ENCODE results near the gene WBP2NL.

The WBP2NL gene

GRCh38 chr22:41970601-41971000 lies 28.0 kb upstream of the WBP2NL start:
- Histone ChIP-seq H3K4me2 (ENCODE audit: low read depth, low read length, poor library complexity, severe bottlenecking) (no peak overlapping the region), H3K79me2 (ENCODE audit: insufficient read depth, low read length) (no peaks in the 10 kb centered on the region), H3K27me3 (ENCODE audit: insufficient read depth, low read length, poor library complexity, severe bottlenecking) (peaks cover 3% of the 10 kb centered on the region), H2AFZ (ENCODE audit: low read length) (no peak overlapping the region), H3K9ac (ENCODE audit: low read depth, low read length, poor library complexity, severe bottlenecking) (no peak overlapping the region), H3K9me2 (replicated peaks; ENCODE audit: low read depth, low read length) (no peaks in the 10 kb centered on the region), H3K4me1 (ENCODE audit: insufficient read depth, low read length, poor library complexity, severe bottlenecking) (peaks cover 3% of the 10 kb centered on the region), H4K20me1 (ENCODE audit: insufficient read depth, low read length, poor library complexity, severe bottlenecking) (no peaks in the 10 kb centered on the region), H3K9me3 (ENCODE audit: insufficient read depth, low read depth, low read length) (no peaks in the 10 kb centered on the region), H3F3A (ENCODE audit: low read depth) (no peaks in the 10 kb centered on the region), H3K36me3 (ENCODE audit: insufficient read depth, low read length) (no peaks in the 10 kb centered on the region), H3K4me3 (ENCODE audit: low read length, poor library complexity, severe bottlenecking) (no peak overlapping the region)
- TF ChIP-seq CTCF (conservative IDR thresholded peaks at IDR 0.05; ENCODE audit: low read length) (no peak), EZH2phosphoT487 (IDR thresholded peaks at IDR 0.05; ENCODE audit: borderline replicate concordance) (no peak)

GRCh38 chr22:41971431-41971830 lies 27.2 kb upstream of the WBP2NL start:
- Histone ChIP-seq H3K27me3 (ENCODE audit: insufficient read depth, low read length, poor library complexity, severe bottlenecking) (peaks cover 12% of the 10 kb centered on the region), H4K20me1 (ENCODE audit: insufficient read depth, low read length, poor library complexity, severe bottlenecking) (no peaks in the 10 kb centered on the region), H3K36me3 (ENCODE audit: insufficient read depth, low read length) (no peaks in the 10 kb centered on the region), H3K4me1 (ENCODE audit: insufficient read depth, low read length, poor library complexity, severe bottlenecking) (peaks cover 8% of the 10 kb centered on the region), H3F3A (ENCODE audit: low read depth) (no peaks in the 10 kb centered on the region), H3K9ac (ENCODE audit: low read depth, low read length, poor library complexity, severe bottlenecking) (no peak overlapping the region), H3K9me2 (replicated peaks; ENCODE audit: low read depth, low read length) (no peaks in the 10 kb centered on the region), H3K4me2 (ENCODE audit: low read depth, low read length, poor library complexity, severe bottlenecking) (no peak overlapping the region), H3K9me3 (ENCODE audit: insufficient read depth, low read depth, low read length) (no peaks in the 10 kb centered on the region), H3K4me3 (ENCODE audit: low read length, poor library complexity, severe bottlenecking) (no peak overlapping the region), H2AFZ (ENCODE audit: low read length) (no peak overlapping the region), H3K79me2 (ENCODE audit: insufficient read depth, low read length) (no peaks in the 10 kb centered on the region)
- TF ChIP-seq CTCF (conservative IDR thresholded peaks at IDR 0.05; ENCODE audit: low read length) (no peak), EZH2phosphoT487 (IDR thresholded peaks at IDR 0.05; ENCODE audit: borderline replicate concordance) (no peak)

- Histone ChIP-seq H3K9me2 (replicated peaks; ENCODE audit: low read depth, low read length) (no peaks in the 10 kb centered on the region), H3K4me3 (ENCODE audit: low read length, poor library complexity, severe bottlenecking) (no peak overlapping the region), H3K9ac (ENCODE audit: low read depth, low read length, poor library complexity, severe bottlenecking) (no peak overlapping the region), H3K27me3 (ENCODE audit: insufficient read depth, low read length, poor library complexity, severe bottlenecking) (peaks cover 12% of the 10 kb centered on the region), H3F3A (ENCODE audit: low read depth) (no peaks in the 10 kb centered on the region), H3K79me2 (ENCODE audit: insufficient read depth, low read length) (no peaks in the 10 kb centered on the region), H3K4me2 (ENCODE audit: low read depth, low read length, poor library complexity, severe bottlenecking) (no peak overlapping the region), H4K20me1 (ENCODE audit: insufficient read depth, low read length, poor library complexity, severe bottlenecking) (no peaks in the 10 kb centered on the region), H2AFZ (ENCODE audit: low read length) (no peak overlapping the region), H3K4me1 (ENCODE audit: insufficient read depth, low read length, poor library complexity, severe bottlenecking) (peaks cover 13% of the 10 kb centered on the region), H3K36me3 (ENCODE audit: insufficient read depth, low read length) (no peaks in the 10 kb centered on the region), H3K9me3 (ENCODE audit: insufficient read depth, low read depth, low read length) (no peaks in the 10 kb centered on the region)
- TF ChIP-seq CTCF (conservative IDR thresholded peaks at IDR 0.05; ENCODE audit: low read length) (no peak), EZH2phosphoT487 (IDR thresholded peaks at IDR 0.05; ENCODE audit: borderline replicate concordance) (no peak)
Observed at GRCh38 chr22:41974691-41975290, 23.8 kb upstream of the WBP2NL start.
